ENCODE measurements around the gene FLAD1. TPM values are rescaled to one million over a fixed set of nuclear protein-coding genes. Genes with fewer than 3 reads are reported as not detected.

FLAD1 gene
- total and polyA plus RNA-seq, 2 donors: 10.5 to 27.9 TPM

DNA sequence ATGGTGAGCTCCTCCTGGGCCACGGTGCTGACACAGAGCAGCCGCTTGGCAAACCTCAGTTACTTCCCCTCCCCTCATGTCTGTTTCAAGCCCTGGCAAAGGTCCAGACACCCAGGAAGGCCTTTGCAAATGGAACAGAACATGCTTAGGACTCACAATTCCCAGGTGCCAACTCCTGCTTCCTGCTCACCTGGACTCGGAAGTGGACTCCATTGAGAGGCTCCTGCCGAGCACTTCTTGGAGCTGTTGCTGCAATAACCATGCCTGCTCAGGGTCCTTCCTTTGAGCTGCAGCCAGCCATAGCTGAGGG, 39.7 kb downstream of the FLAD1 start:
- no peak overlapping the region for H3K27ac ChIP-seq (ENCODE audit: low read depth)
- H3K36me3 ChIP-seq (ENCODE audit: insufficient read depth): no peaks in the 10 kb centered on the region
- H3K4me3 ChIP-seq (ENCODE audit: low read depth, low read length): no peak overlapping the region
- no peaks in the 10 kb centered on the region for H3K4me1 ChIP-seq (ENCODE audit: insufficient read depth)
- no peak for DNase-seq (ENCODE audit: extremely low spot score)
- 63% methylated on average over 4 of the region's 4 CpGs for WGBS

DNA sequence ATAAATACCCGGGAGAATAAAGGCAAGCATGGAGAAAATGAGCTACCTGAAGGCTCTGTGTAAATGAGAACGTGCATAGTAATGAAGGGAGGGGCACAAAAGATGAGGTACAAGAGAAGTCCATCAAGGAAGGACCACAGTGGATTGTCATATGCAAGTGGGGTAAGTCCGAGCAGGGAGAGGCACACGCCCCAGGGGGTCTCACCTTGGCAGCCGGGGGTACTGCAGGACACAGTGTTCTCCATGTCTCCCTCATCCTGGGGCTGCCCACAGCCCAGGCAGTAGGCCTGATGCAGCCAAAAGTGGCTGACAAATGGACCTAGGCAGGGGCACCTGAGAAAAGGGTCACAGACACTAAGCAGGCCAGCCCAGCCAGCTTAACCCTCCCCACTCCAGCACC, 40.5 kb downstream of the FLAD1 start:
- Histone ChIP-seq H3K36me3 (ENCODE audit: insufficient read depth) (no peaks in the 10 kb centered on the region), H3K27ac (ENCODE audit: low read depth) (no peak overlapping the region), H3K4me3 (ENCODE audit: low read depth, low read length) (no peak overlapping the region), H3K4me1 (ENCODE audit: insufficient read depth) (no peaks in the 10 kb centered on the region)
- DNase-seq (ENCODE audit: extremely low spot score): no peak
- 81% methylated on average over 5 of the region's 5 CpGs for WGBS

DNA sequence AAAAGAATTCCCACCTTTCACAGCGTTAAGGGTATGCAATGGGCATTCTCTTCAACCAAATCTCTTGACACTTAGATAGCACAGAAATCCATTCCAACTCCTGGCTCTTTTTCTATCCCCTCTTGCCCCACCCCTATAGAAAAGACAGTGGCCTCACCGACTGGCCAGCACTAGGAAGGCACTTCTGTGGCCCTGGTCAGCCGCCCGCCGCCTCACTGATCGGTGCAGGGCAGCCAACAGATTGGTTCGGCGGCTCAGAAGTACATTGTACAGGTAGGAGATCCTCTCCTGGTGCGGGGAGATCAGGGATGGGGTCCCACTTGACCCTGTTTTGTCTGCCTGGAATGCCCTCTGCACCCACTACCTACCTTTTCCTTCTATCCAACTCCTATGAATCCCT, 41.2 kb downstream of the FLAD1 start:
- no peak for DNase-seq (ENCODE audit: extremely low spot score)
- WGBS: 84% methylated on average over 9 of the region's 9 CpGs
- Histone ChIP-seq H3K27ac (ENCODE audit: low read depth) (no peak overlapping the region), H3K36me3 (ENCODE audit: insufficient read depth) (no peaks in the 10 kb centered on the region), H3K4me1 (ENCODE audit: insufficient read depth) (no peaks in the 10 kb centered on the region), H3K4me3 (ENCODE audit: low read depth, low read length) (no peak overlapping the region)

DNA sequence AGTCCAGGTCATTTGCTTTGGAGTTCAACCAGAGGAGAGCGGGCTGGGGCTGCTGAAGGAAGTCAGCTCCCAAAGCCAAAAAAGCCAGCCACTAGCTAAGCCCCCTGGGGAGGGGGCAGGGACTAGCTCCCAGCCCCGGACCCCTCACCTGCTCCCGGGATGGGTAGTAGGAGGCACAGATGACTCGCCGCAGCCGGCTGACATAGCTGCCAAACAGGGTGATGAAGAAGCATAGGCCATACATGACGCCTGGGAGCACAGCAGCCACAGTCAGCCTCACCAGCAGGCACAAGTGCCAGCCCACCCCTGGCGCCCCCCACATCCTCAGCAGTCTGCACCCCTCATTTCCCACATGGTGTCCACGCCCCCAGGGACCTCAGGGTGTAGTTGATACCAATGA, 43.0 kb downstream of the FLAD1 start:
- Histone ChIP-seq H3K4me1 (ENCODE audit: insufficient read depth) (no peaks in the 10 kb centered on the region), H3K4me3 (ENCODE audit: low read depth, low read length) (no peak overlapping the region), H3K27ac (ENCODE audit: low read depth) (no peak overlapping the region), H3K36me3 (ENCODE audit: insufficient read depth) (no peaks in the 10 kb centered on the region)
- WGBS: 64% methylated on average over 9 of the region's 9 CpGs
- DNase-seq (ENCODE audit: extremely low spot score): no peak

DNA sequence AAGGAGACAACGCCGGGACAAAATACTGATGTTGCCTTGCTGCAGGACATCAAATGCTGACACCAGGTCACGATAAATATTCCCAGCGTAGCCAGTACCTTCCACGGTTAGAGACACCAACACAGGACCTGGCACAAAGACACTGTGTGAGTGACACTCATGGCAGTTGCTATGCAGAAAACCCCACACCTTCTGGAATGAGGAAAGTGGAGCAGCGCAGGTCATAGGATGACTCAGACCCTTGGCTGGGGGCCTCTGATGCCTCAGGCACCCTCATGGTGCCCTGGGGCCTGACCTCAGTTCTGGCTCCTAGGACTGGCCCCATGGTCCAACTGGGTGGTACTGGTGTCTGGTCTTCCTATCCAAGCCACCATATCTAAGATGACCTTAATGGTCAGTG, 43.4 kb downstream of the FLAD1 start:
- Histone ChIP-seq H3K4me3 (ENCODE audit: low read depth, low read length) (no peak overlapping the region), H3K36me3 (ENCODE audit: insufficient read depth) (no peaks in the 10 kb centered on the region), H3K4me1 (ENCODE audit: insufficient read depth) (no peaks in the 10 kb centered on the region), H3K27ac (ENCODE audit: low read depth) (no peak overlapping the region)
- 85% methylated on average over 6 of the region's 6 CpGs for WGBS
- no peak for DNase-seq (ENCODE audit: extremely low spot score)

DNA sequence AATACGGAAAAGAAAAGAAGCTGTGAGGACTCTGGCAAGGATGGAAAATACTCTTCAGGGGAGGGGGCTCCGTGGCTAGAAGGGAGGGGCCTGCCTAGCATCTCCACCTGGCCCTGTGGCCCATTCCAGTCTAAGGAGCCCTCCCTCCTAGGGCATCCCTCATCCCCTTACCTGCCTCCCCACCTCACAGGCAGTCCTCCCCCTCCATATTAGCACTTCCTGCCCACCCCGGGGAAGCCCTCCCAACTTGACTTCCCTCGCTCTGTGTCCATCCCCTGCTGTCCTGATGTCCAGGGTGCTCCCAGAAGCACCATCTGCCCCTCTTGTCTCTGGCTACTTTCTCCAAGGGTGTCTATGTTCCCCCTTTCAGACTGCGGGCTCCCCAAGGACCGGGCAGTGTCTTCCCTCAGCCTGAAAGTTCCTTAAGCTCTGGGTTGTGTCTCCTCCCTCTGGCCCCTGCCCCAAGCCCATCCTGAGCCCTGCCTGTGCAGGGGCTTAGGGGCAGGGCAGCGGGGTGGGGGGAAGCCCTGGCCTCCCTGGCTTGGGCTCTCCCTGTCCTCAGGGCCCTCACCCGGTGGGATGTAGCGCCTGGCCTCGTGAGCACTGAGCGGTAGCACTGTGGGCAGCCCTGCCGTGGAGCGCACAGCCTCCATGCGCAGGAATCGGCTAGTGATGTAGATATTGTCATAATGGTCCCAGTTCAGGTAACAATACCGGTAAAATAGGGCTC, 46.5 kb downstream of the FLAD1 start:
- no peak overlapping the region for H3K27ac ChIP-seq (ENCODE audit: low read depth)
- DNase-seq (ENCODE audit: extremely low spot score): no peak
- H3K4me3 ChIP-seq (ENCODE audit: low read depth, low read length): no peak overlapping the region
- H3K4me1 ChIP-seq (ENCODE audit: insufficient read depth): no peaks in the 10 kb centered on the region
- no peaks in the 10 kb centered on the region for H3K36me3 ChIP-seq (ENCODE audit: insufficient read depth)
- WGBS: 81% methylated on average over 16 of the region's 16 CpGs

DNA sequence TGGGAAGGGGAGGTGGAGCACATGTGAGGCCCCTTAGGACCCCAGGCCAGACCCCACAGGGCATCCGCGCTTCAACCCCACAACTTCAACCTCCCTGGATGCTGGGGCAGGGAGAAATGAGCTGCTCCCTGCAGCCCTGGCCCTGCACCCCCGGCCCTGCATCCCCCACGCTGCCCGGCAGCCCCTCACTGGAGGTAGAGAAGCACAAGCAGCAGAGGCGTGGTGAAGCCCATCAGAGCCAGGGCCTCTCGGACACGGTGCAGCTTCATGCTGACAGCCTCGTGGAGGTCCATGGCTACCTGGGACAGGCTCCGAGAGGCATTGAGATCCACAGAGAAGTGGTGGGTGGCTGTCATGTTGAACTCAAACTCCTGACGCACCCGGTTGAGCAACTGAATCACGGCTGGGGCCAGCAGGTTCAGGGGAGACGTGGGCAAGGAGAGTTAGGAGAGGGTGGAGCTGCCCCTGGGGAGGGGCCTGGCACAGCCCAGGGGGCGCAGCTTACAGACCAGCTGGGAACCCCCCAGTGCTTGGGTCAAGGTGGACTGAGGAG, 47.2 kb downstream of the FLAD1 start:
- no peak for DNase-seq (ENCODE audit: extremely low spot score)
- Histone ChIP-seq H3K4me1 (ENCODE audit: insufficient read depth) (no peaks in the 10 kb centered on the region), H3K4me3 (ENCODE audit: low read depth, low read length) (no peak overlapping the region), H3K36me3 (ENCODE audit: insufficient read depth) (no peaks in the 10 kb centered on the region), H3K27ac (ENCODE audit: low read depth) (no peak overlapping the region)
- 85% methylated on average over 15 of the region's 15 CpGs for WGBS

DNA sequence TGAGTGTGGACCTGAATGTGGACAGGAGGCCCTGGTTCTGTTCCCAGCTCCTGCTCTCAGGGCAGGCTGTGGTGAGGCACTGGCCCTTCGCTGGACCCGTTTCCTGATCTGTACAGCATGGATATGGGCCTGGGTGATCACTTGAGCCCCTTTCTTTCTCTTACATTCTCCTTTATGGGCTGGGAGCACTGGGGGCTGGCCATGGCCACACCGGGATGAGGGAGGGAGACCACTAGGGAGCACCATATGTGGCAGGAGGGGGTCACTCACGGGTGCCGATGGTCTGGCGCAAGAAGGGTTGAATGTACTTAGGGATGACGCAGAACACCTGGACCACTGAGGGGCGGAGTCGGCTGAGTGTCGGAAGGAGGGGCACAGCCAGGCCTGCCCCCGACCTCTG, 47.8 kb downstream of the FLAD1 start:
- DNase-seq (ENCODE audit: extremely low spot score): no peak
- no peak overlapping the region for H3K27ac ChIP-seq (ENCODE audit: low read depth)
- H3K4me1 ChIP-seq (ENCODE audit: insufficient read depth): no peaks in the 10 kb centered on the region
- WGBS: 71% methylated on average over 11 of the region's 11 CpGs
- no peak overlapping the region for H3K4me3 ChIP-seq (ENCODE audit: low read depth, low read length)
- no peaks in the 10 kb centered on the region for H3K36me3 ChIP-seq (ENCODE audit: insufficient read depth)

DNA sequence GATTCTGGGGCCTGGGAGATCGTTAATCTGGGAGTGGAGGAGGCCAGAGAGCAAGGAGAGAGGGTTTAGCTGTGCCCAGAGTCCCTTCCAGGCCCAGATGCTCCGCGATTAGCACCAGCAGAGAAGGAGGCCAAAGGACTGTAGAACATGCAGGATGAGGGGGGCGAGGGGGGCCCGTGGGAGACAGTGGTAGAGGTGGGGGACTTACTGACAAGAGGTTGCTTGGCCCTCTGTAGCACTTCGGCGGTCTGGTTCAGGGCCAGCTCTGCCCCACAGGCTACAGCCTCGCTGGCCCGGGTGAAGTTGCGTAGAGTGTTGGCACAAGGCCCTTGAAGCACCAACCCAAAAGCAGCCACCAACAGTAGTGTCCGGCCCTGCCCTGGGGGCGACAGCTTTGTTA, 49.7 kb downstream of the FLAD1 start:
- Histone ChIP-seq H3K36me3 (ENCODE audit: insufficient read depth) (no peaks in the 10 kb centered on the region), H3K27ac (ENCODE audit: low read depth) (no peak overlapping the region), H3K4me1 (ENCODE audit: insufficient read depth) (no peaks in the 10 kb centered on the region), H3K4me3 (ENCODE audit: low read depth, low read length) (no peak overlapping the region)
- 88% methylated on average over 12 of the region's 12 CpGs for WGBS
- no peak for DNase-seq (ENCODE audit: extremely low spot score)

DNA sequence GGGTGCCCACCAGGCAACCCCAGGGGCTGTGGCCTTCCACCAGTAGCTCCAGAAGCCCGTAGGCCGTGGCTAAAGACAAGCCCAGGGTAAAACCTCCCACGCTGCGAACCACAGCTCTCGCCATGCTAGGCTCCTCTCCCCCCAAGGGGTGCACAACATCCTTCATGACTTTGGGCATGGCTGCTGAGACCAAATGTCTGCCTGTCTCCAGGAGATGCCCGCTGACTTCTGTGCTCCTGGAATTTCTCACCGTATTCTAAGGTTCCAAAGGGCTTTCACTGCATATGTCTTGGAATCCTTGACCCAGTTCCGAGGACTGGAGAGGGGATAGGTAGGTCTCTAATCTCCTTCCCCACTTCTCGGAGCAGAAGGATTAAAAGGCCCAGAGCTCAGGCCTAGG, 50.4 kb downstream of the FLAD1 start, which contains the start of the genes DCST1 and DCST2:
Gene DCST1, plus strand, starts transcription at position 301 of the 400 bp plus-strand sequence. CDS start 213 bp downstream, outside the sequence.
Gene DCST2, minus strand, starts transcription at position 258 of the 400 bp plus-strand sequence. Its CDS starts 80 bp downstream, at position 178.
- Histone ChIP-seq H3K36me3 (ENCODE audit: insufficient read depth) (no peaks in the 10 kb centered on the region), H3K4me1 (ENCODE audit: insufficient read depth) (no peaks in the 10 kb centered on the region), H3K27ac (ENCODE audit: low read depth) (no peak within 1 kb of the TSS), H3K4me3 (ENCODE audit: low read depth, low read length) (no peak within 1 kb of the TSS)
- 94% methylated on average over 9 of the region's 9 CpGs for WGBS
- DNase-seq (ENCODE audit: extremely low spot score): no peak

DNA sequence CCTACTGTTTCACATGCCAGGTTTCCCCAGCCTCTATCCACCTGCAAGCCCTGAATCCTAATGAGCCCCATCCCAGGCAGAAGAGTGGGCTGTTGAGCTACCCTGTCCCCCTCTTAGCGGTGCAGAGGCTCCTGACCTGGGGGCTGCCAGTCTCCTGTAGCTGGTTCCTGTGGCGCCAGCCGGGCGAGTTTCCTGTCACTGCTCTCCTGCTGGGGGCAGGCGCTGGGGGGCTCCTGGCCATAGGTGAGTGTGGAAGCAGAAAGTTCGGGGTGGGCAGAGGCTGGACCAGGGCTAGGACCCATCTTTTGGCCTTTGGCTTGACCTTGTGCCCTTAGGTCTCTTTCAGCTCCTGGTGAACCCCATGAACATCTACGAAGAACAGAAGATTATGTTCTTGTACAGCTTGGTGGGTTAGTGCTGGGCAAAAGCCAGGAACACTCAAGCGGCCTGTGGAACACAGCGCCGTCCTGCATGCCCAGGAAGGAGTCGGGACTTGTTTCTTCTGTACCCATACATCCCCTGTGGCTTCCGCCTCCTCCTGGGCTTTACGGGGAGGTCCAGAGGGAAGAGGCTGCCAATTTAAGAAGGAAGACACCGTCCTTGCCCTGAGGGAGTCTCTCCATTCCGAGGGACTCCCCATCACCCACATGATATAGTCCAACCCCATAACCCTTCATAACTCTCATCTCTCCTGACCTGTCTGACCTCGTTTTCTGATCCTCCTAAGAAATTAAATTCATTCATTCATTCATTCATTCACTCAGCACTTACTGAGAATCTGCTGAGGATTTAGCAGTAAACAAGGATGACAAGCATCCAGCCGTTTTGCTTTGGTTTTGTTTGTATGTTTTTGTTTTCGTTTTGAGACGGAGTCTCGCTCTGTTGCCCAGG, 51.4 kb downstream of the FLAD1 start:
- Histone ChIP-seq H3K36me3 (ENCODE audit: insufficient read depth) (no peaks in the 10 kb centered on the region), H3K4me1 (ENCODE audit: insufficient read depth) (no peaks in the 10 kb centered on the region), H3K4me3 (ENCODE audit: low read depth, low read length) (no peak overlapping the region), H3K27ac (ENCODE audit: low read depth) (no peak overlapping the region)
- WGBS: 83% methylated on average over 20 of the region's 20 CpGs
- no peak for DNase-seq (ENCODE audit: extremely low spot score)

DNA sequence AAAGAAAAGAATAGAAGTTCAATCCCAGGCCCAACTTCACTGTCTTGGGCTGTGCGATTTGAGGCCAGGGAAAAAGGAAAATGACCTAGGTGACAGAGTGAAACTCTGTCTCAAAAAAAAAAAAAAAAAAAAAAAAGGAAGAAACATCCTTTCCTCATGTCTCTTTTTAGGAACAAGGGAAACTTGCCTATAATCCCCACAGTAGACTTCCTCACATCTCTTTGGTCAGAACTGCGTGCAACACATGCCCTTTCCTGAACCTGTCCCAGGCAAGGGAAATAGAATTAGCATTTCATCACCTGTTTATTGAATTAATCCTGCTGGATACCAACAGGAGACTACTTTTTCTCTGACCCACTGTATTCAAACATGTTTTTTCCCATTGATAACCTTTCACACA, 52.8 kb downstream of the FLAD1 start:
- Histone ChIP-seq H3K36me3 (ENCODE audit: insufficient read depth) (no peaks in the 10 kb centered on the region), H3K4me3 (ENCODE audit: low read depth, low read length) (no peak overlapping the region), H3K27ac (ENCODE audit: low read depth) (no peak overlapping the region), H3K4me1 (ENCODE audit: insufficient read depth) (no peaks in the 10 kb centered on the region)
- no peak for DNase-seq (ENCODE audit: extremely low spot score)
- 83% methylated on average over 2 of the region's 2 CpGs for WGBS

DNA sequence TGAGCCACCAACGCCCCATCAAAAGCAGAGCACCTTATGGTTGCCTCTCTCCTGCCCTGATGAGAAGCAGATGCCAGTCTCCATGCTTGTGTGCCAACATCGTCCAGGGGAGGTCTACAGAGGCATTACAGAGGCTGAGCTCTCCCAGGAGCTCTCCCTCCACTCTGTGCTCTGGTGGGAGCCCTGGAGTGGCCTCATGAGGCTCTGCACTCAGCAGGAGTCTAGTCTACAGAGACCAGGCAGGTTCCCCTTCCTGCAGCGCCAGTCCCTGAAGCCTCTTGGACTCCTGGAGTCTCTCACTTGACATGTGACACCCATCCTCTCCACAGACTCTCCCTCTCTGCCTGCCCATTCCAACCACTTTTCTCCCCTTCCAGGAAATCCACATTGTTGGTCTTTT, 53.9 kb downstream of the FLAD1 start:
- H3K4me1 ChIP-seq (ENCODE audit: insufficient read depth): no peaks in the 10 kb centered on the region
- 90% methylated on average over 3 of the region's 3 CpGs for WGBS
- H3K36me3 ChIP-seq (ENCODE audit: insufficient read depth): no peaks in the 10 kb centered on the region
- no peak for DNase-seq (ENCODE audit: extremely low spot score)
- no peak overlapping the region for H3K27ac ChIP-seq (ENCODE audit: low read depth)
- H3K4me3 ChIP-seq (ENCODE audit: low read depth, low read length): no peak overlapping the region

Data from urinary bladder (tissue), 4 donors.